K562 (cell line): ENCODE results near the gene PM20D1. TPM values are rescaled to one million over a fixed set of nuclear protein-coding genes. Genes with fewer than 3 reads are reported as not detected.

ENCODE experiments used
- ARHGAP35 ChIP-seq: fragments of 450-650 bp; IDR thresholded peaks from 2 replicates; pipeline ENCODE4 v1.6.1; 2018; ENCODE audit not compliant: partially characterized antibody
- CCNT2 ChIP-seq: IDR thresholded peaks from 2 replicates; pipeline ENCODE4 v1.6.1; 2011; ENCODE audit warnings: borderline replicate concordance, low read depth, mild to moderate bottlenecking, moderate library complexity, mixed read lengths, low read length; ENCODE audit not compliant: insufficient read length; ENCODE audit errors: extremely low read depth
- CREM ChIP-seq: IDR thresholded peaks from 2 replicates; pipeline ENCODE4 v1.6.1; 2014; ENCODE audit warnings: antibody characterized with exemption, low read depth
- HDAC1 ChIP-seq, 2 experiments: fragments of 450-650 bp; IDR thresholded peaks; 2 replicates each; pipeline ENCODE4 v1.6.1; 2016 to 2017; ENCODE audit warnings: inconsistent platforms in 1 of 2, mild to moderate bottlenecking in 1 of 2, moderate library complexity in 1 of 2
- KLF1 ChIP-seq: fragments of 450-650 bp; IDR thresholded peaks from 2 replicates; pipeline ENCODE4 v1.6.1; 2016; ENCODE audit warnings: missing genetic modification characterization, missing compliant biosample characterization
- MAFG ChIP-seq: fragments of 450-650 bp; conservative IDR thresholded peaks from 2 replicates; pipeline ENCODE4 v1.6.1; 2016; ENCODE audit warnings: missing genetic modification characterization, missing compliant biosample characterization
- MAFK ChIP-seq: IDR thresholded peaks from 2 replicates; pipeline ENCODE4 v1.6.1; 2011; ENCODE audit warnings: low read length, improper control_type of control experiment
- MAZ ChIP-seq, 2 experiments: fragments of 450-650 bp in 1 of 2; sonication (generic) in 1 of 2; formaldehyde crosslinking; IDR thresholded peaks in 1 of 2; conservative IDR thresholded peaks in 1 of 2; 2 replicates each; pipeline versions ENCODE4 v1.4.0 to v1.5.0; 2020; ENCODE audit warnings: mild to moderate bottlenecking in 1 of 2, missing genetic modification reagents in 1 of 2
- MBD2 ChIP-seq: sonication (generic); IDR thresholded peaks from 2 replicates; pipeline ENCODE4 v1.6.1; 2016; ENCODE audit warnings: low read depth, borderline replicate concordance
- NONO ChIP-seq, 2 experiments: fragments of 200-400 bp in 1 of 2; fragments of 450-650 bp in 1 of 2; formaldehyde crosslinking in 1 of 2; IDR thresholded peaks; 2 replicates each; pipeline ENCODE4 v1.6.1; 2017; ENCODE audit warnings: low read depth in 2 of 2, mild to moderate bottlenecking in 2 of 2, moderate library complexity in 2 of 2, low read length in 1 of 2
- POLR2H ChIP-seq: IDR thresholded peaks from 2 replicates; pipeline ENCODE4 v1.6.1; 2016; ENCODE audit warnings: missing genetic modification characterization, low read depth, mild to moderate bottlenecking, control low read depth, missing compliant biosample characterization, moderate library complexity
- SPI1 ChIP-seq: IDR thresholded peaks from 2 replicates; pipeline ENCODE4 v1.6.1; 2011; ENCODE audit warnings: low read depth, low read length, control low read depth, borderline replicate concordance
- ZNF239 ChIP-seq: fragments of 250-450 bp; sonication (Bioruptor Pico); IDR thresholded peaks from 2 replicates; pipeline ENCODE4 v1.4.0; 2020; ENCODE audit warnings: mild to moderate bottlenecking
- polyA plus RNA-seq, 8 experiments: library from polyadenylated mRNA; depleted of rRNA in 4 of 8; stranded (reverse) in 5 of 8; unstranded in 3 of 8; fragments of >200 nt; fragmentation: Nextera tagmentation in 2 of 8; fragmentation: Illumina TruSeq in 1 of 8; extraction: Ambion mirVana in 2 of 8; extraction: Trizol in 1 of 8; gene quantifications; 2 replicates each; pipeline versions ENCODE4 v1.2.1 to v1.2.3, GENCODE V29; 2011 to 2014; ENCODE audit warnings: inconsistent platforms in 1 of 8, missing spikeins in 1 of 8
- total RNA-seq, 7 experiments: library from RNA; depleted of rRNA in 6 of 7; stranded (reverse); fragments of >200 nt in 6 of 7; fragmentation: Illumina TruSeq in 2 of 7; extraction: Trizol in 2 of 7; gene quantifications; 2 replicates each; pipeline versions ENCODE4 v1.2.1 to v1.2.3, GENCODE V29; 2011 to 2021; ENCODE audit warnings: low replicate concordance in 1 of 7
- TF ChIP-seq, protein P1 (sequence below): fragments of 250-450 bp; sonication (Bioruptor Pico); IDR thresholded peaks from 2 replicates; pipeline ENCODE4 v1.4.0; 2020; ENCODE audit warnings: mild to moderate bottlenecking, moderate library complexity
- TF ChIP-seq, protein P2 (sequence below): fragments of 450-650 bp; IDR thresholded peaks from 2 replicates; pipeline ENCODE4 v1.6.1; 2016; ENCODE audit warnings: mild to moderate bottlenecking, moderate library complexity

Gene PM20D1
- total and polyA plus RNA-seq, 9 of the 15 experiments (the other 6 are each of a cell fraction or from before 2014, with no cell fraction given), result not detected

DNA sequence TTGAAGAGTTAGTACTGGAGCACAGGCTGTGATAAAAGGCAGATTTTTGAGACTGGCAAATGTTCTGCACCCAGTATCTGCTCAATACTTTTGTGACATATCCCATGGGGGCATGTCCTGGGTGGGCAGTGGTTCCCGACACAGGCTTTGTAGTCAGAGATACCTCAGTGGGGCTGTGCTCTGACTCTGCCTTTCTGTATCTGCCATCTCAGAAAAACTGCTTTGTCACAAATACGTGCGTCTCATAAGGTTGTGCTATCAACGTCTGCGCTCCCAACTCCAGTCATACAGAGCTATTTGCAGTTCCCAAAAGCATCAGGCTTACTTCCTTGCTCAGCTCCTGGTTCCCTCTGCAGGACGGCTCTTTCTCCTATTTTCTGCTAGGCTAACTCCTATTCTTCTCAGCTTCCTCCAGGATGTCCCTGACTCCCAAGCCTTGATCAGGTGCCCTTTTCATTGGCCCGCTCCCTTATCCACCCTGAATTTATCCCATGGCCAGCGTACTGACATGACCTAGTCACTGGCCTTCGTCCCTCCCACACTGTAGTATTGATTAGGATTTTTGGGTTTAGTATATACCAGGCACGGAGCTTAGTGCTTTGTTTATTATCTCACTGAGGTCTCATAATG, 62.5 kb downstream of the PM20D1 start (continued):
- TF ChIP-seq, protein P1, sequence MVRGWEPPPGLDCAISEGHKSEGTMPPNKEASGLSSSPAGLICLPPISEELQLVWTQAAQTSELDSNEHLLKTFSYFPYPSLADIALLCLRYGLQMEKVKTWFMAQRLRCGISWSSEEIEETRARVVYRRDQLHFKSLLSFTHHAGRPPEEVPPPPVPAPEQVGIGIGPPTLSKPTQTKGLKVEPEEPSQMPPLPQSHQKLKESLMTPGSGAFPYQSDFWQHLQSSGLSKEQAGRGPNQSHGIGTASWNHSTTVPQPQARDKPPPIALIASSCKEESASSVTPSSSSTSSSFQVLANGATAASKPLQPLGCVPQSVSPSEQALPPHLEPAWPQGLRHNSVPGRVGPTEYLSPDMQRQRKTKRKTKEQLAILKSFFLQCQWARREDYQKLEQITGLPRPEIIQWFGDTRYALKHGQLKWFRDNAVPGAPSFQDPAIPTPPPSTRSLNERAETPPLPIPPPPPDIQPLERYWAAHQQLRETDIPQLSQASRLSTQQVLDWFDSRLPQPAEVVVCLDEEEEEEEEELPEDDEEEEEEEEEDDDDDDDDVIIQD (CRISPR knock-in tag), result no peak
- TF ChIP-seq ARHGAP35 (no peak), ZNF239 (CRISPR knock-in tag) (no peak), HDAC1 (IDR thresholded peaks at IDR 0.05) (peak in 1 of 2 experiments; percentile 53; a peak in 1 of 4 replicates), MAFG (tag) (peak; percentile 91), SPI1 (peak; percentile 75; the same call in 1 of the 2 replicates), NONO (IDR thresholded peaks at IDR 0.05; ENCODE audit: low read depth in 2 of 2, low read length in 1 of 2) (0 out of 4 replicates have a peak, but pooled peaks of 1 of the 2 experiments have one; percentile 8), CCNT2 (peak; percentile 64), MBD2 (0 out of 2 replicates have a peak, but pooled peaks have one; percentile 17), MAFK (peak; percentile 84), POLR2H (no peak), MAZ (CRISPR knock-in tag; conservative IDR thresholded peaks at IDR 0.05 in 1 of 2, IDR thresholded peaks at IDR 0.05 in 1 of 2) (no peak), KLF1 (tag) (peak; percentile 44; the same call in 1 of the 2 replicates), CREM (peak; percentile 65; the same call in 1 of the 2 replicates)
- TF ChIP-seq, protein P2, sequence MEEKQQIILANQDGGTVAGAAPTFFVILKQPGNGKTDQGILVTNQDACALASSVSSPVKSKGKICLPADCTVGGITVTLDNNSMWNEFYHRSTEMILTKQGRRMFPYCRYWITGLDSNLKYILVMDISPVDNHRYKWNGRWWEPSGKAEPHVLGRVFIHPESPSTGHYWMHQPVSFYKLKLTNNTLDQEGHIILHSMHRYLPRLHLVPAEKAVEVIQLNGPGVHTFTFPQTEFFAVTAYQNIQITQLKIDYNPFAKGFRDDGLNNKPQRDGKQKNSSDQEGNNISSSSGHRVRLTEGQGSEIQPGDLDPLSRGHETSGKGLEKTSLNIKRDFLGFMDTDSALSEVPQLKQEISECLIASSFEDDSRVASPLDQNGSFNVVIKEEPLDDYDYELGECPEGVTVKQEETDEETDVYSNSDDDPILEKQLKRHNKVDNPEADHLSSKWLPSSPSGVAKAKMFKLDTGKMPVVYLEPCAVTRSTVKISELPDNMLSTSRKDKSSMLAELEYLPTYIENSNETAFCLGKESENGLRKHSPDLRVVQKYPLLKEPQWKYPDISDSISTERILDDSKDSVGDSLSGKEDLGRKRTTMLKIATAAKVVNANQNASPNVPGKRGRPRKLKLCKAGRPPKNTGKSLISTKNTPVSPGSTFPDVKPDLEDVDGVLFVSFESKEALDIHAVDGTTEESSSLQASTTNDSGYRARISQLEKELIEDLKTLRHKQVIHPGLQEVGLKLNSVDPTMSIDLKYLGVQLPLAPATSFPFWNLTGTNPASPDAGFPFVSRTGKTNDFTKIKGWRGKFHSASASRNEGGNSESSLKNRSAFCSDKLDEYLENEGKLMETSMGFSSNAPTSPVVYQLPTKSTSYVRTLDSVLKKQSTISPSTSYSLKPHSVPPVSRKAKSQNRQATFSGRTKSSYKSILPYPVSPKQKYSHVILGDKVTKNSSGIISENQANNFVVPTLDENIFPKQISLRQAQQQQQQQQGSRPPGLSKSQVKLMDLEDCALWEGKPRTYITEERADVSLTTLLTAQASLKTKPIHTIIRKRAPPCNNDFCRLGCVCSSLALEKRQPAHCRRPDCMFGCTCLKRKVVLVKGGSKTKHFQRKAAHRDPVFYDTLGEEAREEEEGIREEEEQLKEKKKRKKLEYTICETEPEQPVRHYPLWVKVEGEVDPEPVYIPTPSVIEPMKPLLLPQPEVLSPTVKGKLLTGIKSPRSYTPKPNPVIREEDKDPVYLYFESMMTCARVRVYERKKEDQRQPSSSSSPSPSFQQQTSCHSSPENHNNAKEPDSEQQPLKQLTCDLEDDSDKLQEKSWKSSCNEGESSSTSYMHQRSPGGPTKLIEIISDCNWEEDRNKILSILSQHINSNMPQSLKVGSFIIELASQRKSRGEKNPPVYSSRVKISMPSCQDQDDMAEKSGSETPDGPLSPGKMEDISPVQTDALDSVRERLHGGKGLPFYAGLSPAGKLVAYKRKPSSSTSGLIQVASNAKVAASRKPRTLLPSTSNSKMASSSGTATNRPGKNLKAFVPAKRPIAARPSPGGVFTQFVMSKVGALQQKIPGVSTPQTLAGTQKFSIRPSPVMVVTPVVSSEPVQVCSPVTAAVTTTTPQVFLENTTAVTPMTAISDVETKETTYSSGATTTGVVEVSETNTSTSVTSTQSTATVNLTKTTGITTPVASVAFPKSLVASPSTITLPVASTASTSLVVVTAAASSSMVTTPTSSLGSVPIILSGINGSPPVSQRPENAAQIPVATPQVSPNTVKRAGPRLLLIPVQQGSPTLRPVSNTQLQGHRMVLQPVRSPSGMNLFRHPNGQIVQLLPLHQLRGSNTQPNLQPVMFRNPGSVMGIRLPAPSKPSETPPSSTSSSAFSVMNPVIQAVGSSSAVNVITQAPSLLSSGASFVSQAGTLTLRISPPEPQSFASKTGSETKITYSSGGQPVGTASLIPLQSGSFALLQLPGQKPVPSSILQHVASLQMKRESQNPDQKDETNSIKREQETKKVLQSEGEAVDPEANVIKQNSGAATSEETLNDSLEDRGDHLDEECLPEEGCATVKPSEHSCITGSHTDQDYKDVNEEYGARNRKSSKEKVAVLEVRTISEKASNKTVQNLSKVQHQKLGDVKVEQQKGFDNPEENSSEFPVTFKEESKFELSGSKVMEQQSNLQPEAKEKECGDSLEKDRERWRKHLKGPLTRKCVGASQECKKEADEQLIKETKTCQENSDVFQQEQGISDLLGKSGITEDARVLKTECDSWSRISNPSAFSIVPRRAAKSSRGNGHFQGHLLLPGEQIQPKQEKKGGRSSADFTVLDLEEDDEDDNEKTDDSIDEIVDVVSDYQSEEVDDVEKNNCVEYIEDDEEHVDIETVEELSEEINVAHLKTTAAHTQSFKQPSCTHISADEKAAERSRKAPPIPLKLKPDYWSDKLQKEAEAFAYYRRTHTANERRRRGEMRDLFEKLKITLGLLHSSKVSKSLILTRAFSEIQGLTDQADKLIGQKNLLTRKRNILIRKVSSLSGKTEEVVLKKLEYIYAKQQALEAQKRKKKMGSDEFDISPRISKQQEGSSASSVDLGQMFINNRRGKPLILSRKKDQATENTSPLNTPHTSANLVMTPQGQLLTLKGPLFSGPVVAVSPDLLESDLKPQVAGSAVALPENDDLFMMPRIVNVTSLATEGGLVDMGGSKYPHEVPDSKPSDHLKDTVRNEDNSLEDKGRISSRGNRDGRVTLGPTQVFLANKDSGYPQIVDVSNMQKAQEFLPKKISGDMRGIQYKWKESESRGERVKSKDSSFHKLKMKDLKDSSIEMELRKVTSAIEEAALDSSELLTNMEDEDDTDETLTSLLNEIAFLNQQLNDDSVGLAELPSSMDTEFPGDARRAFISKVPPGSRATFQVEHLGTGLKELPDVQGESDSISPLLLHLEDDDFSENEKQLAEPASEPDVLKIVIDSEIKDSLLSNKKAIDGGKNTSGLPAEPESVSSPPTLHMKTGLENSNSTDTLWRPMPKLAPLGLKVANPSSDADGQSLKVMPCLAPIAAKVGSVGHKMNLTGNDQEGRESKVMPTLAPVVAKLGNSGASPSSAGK, result peak; percentile 26; the same call in 1 of the 2 replicates
